HG03439 (cell line): Measurements from ENCODE around the gene ARL6IP6.

Experiments
- ATAC-seq: cut with Tn5 transposase; IDR thresholded peaks from one replicate; pipeline ENCODE4 v1.9.1; 2021; ENCODE audit warnings: mild to moderate bottlenecking, moderate library complexity; ENCODE audit not compliant: unreplicated experiment

The ARL6IP6 gene

DNA sequence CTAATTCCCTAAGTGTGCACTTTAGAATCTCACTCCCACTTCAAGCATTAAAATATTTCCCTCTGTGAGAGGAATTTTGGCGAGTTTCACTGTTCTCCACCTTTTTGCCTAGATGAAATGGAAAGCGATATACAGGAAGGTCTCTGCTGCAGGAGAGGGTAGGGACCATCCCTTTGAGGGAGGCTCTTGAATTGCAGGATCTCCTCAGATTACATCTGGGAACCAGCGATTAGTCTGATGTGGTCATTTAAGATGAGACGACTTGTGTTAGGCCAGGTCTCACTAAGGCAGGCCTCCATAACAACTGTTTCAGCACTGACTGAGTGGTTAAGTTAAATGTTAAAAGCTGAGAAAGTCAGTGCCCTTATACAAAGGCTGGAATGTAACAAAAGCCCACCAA, 74.6 kb downstream of the ARL6IP6 start:
- no peak for ATAC-seq

GRCh38 chr2:152796941-152797340, 78.5 kb downstream of the ARL6IP6 start:
- no peak for ATAC-seq

- ATAC-seq: no peak
Measured at GRCh38 chr2:152804687-152805408, 86.4 kb downstream of the ARL6IP6 start.

DNA sequence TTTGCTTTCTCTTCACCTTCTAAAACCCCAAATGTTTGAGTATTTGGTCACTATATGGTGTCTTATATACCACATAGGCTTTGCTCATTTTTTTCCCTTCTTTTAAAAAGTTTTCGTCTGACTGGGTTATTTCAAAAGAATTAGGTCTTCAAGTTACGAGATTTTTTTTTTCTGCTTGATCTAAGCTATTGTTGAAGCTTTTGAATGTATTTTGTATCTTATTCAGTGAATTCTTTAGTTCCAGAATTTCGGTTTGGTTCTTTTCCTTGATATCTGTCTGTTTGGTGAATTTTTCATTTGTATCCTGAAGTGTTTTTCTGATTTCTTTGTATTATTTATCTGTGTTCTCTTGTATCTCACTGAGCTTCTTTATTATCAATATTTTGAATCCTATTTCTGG, 93.5 kb downstream of the ARL6IP6 start:
- no peak for ATAC-seq
